ENCODE data around the gene MT2A. TPM values are rescaled to one million over a fixed set of nuclear protein-coding genes. Genes with fewer than 3 reads are reported as not detected.

MT2A gene
- total and polyA plus RNA-seq, 2 of the 13 experiments (the other 11 are each of a cell fraction or from before 2014, with no cell fraction given): 135 to 371 TPM

- TF ChIP-seq KDM2A (CRISPR knock-in tag; IDR thresholded peaks at IDR 0.05; ENCODE audit: borderline replicate concordance, low read depth): no peak
- TF ChIP-seq ZNF761 (CRISPR knock-in tag; conservative IDR thresholded peaks at IDR 0.05): no peak
- TF ChIP-seq NR2F1 (CRISPR knock-in tag; IDR thresholded peaks at IDR 0.05): no peak
- TF ChIP-seq ZNF10 (CRISPR knock-in tag; IDR thresholded peaks at IDR 0.05; ENCODE audit: borderline replicate concordance, low read depth): no peak
- no peak for TF ChIP-seq ZNF550 (CRISPR knock-in tag; IDR thresholded peaks at IDR 0.05; ENCODE audit: borderline replicate concordance)
- TF ChIP-seq ZNF780A (CRISPR knock-in tag; IDR thresholded peaks at IDR 0.05): no peak
- TF ChIP-seq JUND (CRISPR knock-in tag; IDR thresholded peaks at IDR 0.05): no peak
- TF ChIP-seq ZNF781 (CRISPR knock-in tag; IDR thresholded peaks at IDR 0.05; ENCODE audit: borderline replicate concordance, not compliant biosample characterization): no peak
- no peak for TF ChIP-seq KMT2B (CRISPR knock-in tag; IDR thresholded peaks at IDR 0.05)
- TF ChIP-seq, protein P1, sequence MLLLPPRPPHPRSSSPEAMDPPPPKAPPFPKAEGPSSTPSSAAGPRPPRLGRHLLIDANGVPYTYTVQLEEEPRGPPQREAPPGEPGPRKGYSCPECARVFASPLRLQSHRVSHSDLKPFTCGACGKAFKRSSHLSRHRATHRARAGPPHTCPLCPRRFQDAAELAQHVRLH (CRISPR knock-in tag; IDR thresholded peaks at IDR 0.05; ENCODE audit: borderline replicate concordance, low read depth): no peak
- TF ChIP-seq MBNL3 (CRISPR knock-in tag; conservative IDR thresholded peaks at IDR 0.05): no peak
- TF ChIP-seq ZNF446 (CRISPR knock-in tag; IDR thresholded peaks at IDR 0.05): no peak
- TF ChIP-seq SMC3 (IDR thresholded peaks at IDR 0.05; ENCODE audit: low read length): peak; percentile 79
- TF ChIP-seq FIP1L1 (IDR thresholded peaks at IDR 0.05; ENCODE audit: borderline replicate concordance, insufficient read depth, low read depth, low read length): no peak
- TF ChIP-seq MLXIP (CRISPR knock-in tag; IDR thresholded peaks at IDR 0.05; ENCODE audit: borderline replicate concordance): no peak
- TF ChIP-seq ZNF577 (CRISPR knock-in tag; IDR thresholded peaks at IDR 0.05; ENCODE audit: borderline replicate concordance, low read depth): no peak
- no peak; the same call in 1 of the 2 replicates for TF ChIP-seq NFE2L2 (IDR thresholded peaks at IDR 0.05; ENCODE audit: low read length)
- no peak for TF ChIP-seq ZBED4 (CRISPR knock-in tag; IDR thresholded peaks at IDR 0.05; ENCODE audit: borderline replicate concordance)
- TF ChIP-seq NR2F2 (IDR thresholded peaks at IDR 0.05; ENCODE audit: borderline replicate concordance, low read depth): no peak
- TF ChIP-seq GTF3A (CRISPR knock-in tag; conservative IDR thresholded peaks at IDR 0.05): 0 out of 2 replicates have a peak, but pooled peaks have one; percentile 67
- no peak for TF ChIP-seq JUN (CRISPR knock-in tag; IDR thresholded peaks at IDR 0.05)
- no peak for TF ChIP-seq SNAPC5 (CRISPR knock-in tag; IDR thresholded peaks at IDR 0.05; ENCODE audit: borderline replicate concordance)
Measured at GRCh38 chr16:56600398-56600999, 7.9 kb upstream of the MT2A start (continued).
